MM.1S (cell line): ENCODE results near the gene ZNF701.

Experiments
- EZH2 ChIP-seq: fragments of 300-600 bp; sonication (generic); optimal IDR thresholded peaks from 2 replicates; pipeline ENCODE3; 2017; ENCODE audit warnings: low read depth, mild to moderate bottlenecking, antibody characterized with exemption, low read length, mixed read lengths
- TF ChIP-seq, protein P1 (sequence below): fragments of 300-600 bp; sonication (generic); IDR thresholded peaks from 2 replicates; pipeline ENCODE4 v1.5.1; 2016; ENCODE audit warnings: antibody characterized with exemption, low read length, mixed read lengths

GRCh38 chr19:52602941-52603340 lies 32.9 kb downstream of the ZNF701 start:
- TF ChIP-seq, protein P1, sequence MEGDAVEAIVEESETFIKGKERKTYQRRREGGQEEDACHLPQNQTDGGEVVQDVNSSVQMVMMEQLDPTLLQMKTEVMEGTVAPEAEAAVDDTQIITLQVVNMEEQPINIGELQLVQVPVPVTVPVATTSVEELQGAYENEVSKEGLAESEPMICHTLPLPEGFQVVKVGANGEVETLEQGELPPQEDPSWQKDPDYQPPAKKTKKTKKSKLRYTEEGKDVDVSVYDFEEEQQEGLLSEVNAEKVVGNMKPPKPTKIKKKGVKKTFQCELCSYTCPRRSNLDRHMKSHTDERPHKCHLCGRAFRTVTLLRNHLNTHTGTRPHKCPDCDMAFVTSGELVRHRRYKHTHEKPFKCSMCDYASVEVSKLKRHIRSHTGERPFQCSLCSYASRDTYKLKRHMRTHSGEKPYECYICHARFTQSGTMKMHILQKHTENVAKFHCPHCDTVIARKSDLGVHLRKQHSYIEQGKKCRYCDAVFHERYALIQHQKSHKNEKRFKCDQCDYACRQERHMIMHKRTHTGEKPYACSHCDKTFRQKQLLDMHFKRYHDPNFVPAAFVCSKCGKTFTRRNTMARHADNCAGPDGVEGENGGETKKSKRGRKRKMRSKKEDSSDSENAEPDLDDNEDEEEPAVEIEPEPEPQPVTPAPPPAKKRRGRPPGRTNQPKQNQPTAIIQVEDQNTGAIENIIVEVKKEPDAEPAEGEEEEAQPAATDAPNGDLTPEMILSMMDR: no peak
- TF ChIP-seq EZH2: no peak
